ENCODE measurements around the gene SKI.

GRCh38 chr1:2240270-2241156, 12.4 kb downstream of the SKI start:
- TF ChIP-seq KDM1A (IDR thresholded peaks at IDR 0.05; ENCODE audit: borderline replicate concordance, low read length) = no peak
- no peak for TF ChIP-seq POLR2AphosphoS5 (IDR thresholded peaks at IDR 0.05; ENCODE audit: low read depth, low read length)
- TF ChIP-seq POLR2A (IDR thresholded peaks at IDR 0.05; ENCODE audit: control extremely low read depth in 1 of 2, low read depth in 2 of 2, low read length in 2 of 2) = no peak
- no peak for TF ChIP-seq CTCF (IDR thresholded peaks at IDR 0.05; ENCODE audit: control extremely low read depth in 1 of 3, insufficient read depth in 1 of 3, low read depth in 1 of 3, low read length in 3 of 3)
- no peak for TF ChIP-seq EZH2 (IDR thresholded peaks at IDR 0.05; ENCODE audit: low read depth, low read length, severe bottlenecking)
- no peak for TF ChIP-seq MAX (IDR thresholded peaks at IDR 0.05)
- no peak for TF ChIP-seq YY1 (IDR thresholded peaks at IDR 0.05; ENCODE audit: low read depth, low read length)
- no peak for TF ChIP-seq SUZ12 (IDR thresholded peaks at IDR 0.05; ENCODE audit: low read length)
- no peak for TF ChIP-seq PHF8 (conservative IDR thresholded peaks at IDR 0.05; ENCODE audit: low read depth, low read length)
- TF ChIP-seq CEBPB (IDR thresholded peaks at IDR 0.05; ENCODE audit: low read depth, low read length) = no peak
- TF ChIP-seq CREB1 (IDR thresholded peaks at IDR 0.05) = no peak

Data from H1 (cell line).